SU-DHL-6 (cell line): ENCODE measurements around the gene MRPS27.

Experiments
- H2AFZ ChIP-seq: fragments of 200-600 bp; sonication (generic); 2 replicates; pipeline ENCODE4 v1.6.1; 2014; ENCODE audit warnings: low read depth, mild to moderate bottlenecking, moderate library complexity, mixed read lengths, antibody characterized with exemption, low read length; ENCODE audit not compliant: severe bottlenecking
- H3F3A ChIP-seq: fragments of 200-600 bp; shearing (Covaris generic); 2 replicates; pipeline ENCODE4 v1.6.0; 2016; ENCODE audit warnings: antibody characterized with exemption, mild to moderate bottlenecking; ENCODE audit not compliant: insufficient read depth
- H3K27ac ChIP-seq: fragments of 200-600 bp; sonication (generic); 2 replicates; pipeline ENCODE4 v1.5.1; 2016; ENCODE audit warnings: low read depth, mild to moderate bottlenecking, low read length, moderate library complexity, mixed read lengths
- H3K27me3 ChIP-seq: fragments of 200-600 bp; sonication (generic), shearing (Covaris generic); 2 replicates; pipeline ENCODE4 v1.6.0; 2014; ENCODE audit warnings: mild to moderate bottlenecking, low read length
- H3K36me3 ChIP-seq: fragments of 200-600 bp; sonication (generic); 2 replicates; pipeline ENCODE4 v1.6.1; 2014; ENCODE audit warnings: mild to moderate bottlenecking, low read length, mixed read lengths
- H3K4me2 ChIP-seq: fragments of 300-600, 200-600 bp; shearing (Covaris generic), sonication (generic); 2 replicates; pipeline ENCODE4 v1.6.0; 2014; ENCODE audit warnings: low read length, low read depth, mild to moderate bottlenecking; ENCODE audit not compliant: poor library complexity, severe bottlenecking
- H3K4me3 ChIP-seq: fragments of 200-600 bp; sonication (generic); 2 replicates; pipeline ENCODE4 v1.5.1; 2014; ENCODE audit warnings: antibody characterized with exemption, low read length, mild to moderate bottlenecking, mixed read lengths; ENCODE audit not compliant: insufficient read depth, poor library complexity, severe bottlenecking
- H3K79me2 ChIP-seq: fragments of 200-600 bp; sonication (generic); 2 replicates; pipeline ENCODE4 v1.6.1; 2014; ENCODE audit warnings: mild to moderate bottlenecking, low read length, moderate library complexity; ENCODE audit not compliant: insufficient read depth
- H3K9ac ChIP-seq: fragments of 200-600 bp; sonication (generic); 2 replicates; pipeline ENCODE4 v1.7.0; 2014; ENCODE audit warnings: mild to moderate bottlenecking, low read length
- H3K9me2 ChIP-seq: fragments of 200-600 bp; sonication (generic); replicated peaks from 2 replicates; pipeline ENCODE4 v1.6.1; 2014; ENCODE audit warnings: low read length; ENCODE audit not compliant: insufficient read depth
- H3K9me3 ChIP-seq: fragments of 200-600 bp; sonication (generic); 2 replicates; pipeline ENCODE4 v1.6.1; 2014; ENCODE audit warnings: low read length, mixed read lengths; ENCODE audit not compliant: insufficient read depth
- H4K20me1 ChIP-seq: fragments of 200-600 bp; sonication (generic); 2 replicates; pipeline ENCODE4 v1.6.1; 2014; ENCODE audit warnings: low read depth, mild to moderate bottlenecking, antibody characterized with exemption, low read length, moderate library complexity, mixed read lengths
- CTCF ChIP-seq: fragments of 200-600 bp; sonication (generic); IDR thresholded peaks from one replicate; pipeline ENCODE4 v1.5.1; 2017; ENCODE audit warnings: antibody characterized with exemption, mild to moderate bottlenecking, low read length, moderate library complexity; ENCODE audit not compliant: insufficient read depth, poor library complexity, severe bottlenecking
- EZH2phosphoT487 ChIP-seq: fragments of 200-600 bp; sonication (generic), shearing (Covaris generic); conservative IDR thresholded peaks from 2 replicates; pipeline ENCODE4 v1.6.1; 2018; ENCODE audit warnings: mild to moderate bottlenecking, antibody characterized with exemption, low read length, moderate library complexity, mixed read lengths

The MRPS27 gene

DNA sequence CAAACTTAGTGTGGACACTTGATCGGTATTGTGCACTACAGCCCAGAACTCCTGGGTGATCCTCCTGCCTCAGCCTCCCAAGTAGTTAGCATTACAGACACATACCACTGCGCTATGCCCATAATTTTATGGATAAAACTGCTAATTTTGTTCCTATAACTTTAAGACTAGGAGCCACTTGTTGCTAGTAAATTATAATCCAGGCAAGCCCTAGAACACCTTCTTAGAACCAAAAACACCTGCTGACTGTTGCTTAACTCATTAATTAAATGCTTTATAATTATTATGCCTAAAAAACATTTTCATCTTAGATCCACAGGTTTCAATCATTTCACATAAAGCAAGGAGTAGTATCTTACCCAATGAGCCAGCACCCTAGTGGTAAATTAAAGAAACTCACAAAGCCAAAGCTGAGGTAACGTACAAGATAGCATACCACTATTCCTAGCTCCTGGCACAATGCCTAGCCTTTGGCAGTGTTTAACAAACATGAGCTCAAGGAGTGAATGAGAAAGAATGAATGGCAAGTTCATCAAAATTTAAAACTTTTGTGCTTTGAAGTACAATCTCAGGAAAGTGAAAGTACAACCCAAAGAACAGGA, 5.4 kb downstream of the MRPS27 start:
- Histone ChIP-seq H3K79me2 (peaks cover 67% of the 10 kb centered on the region), H4K20me1 (no peaks in the 10 kb centered on the region), H3F3A (peaks cover 25% of the 10 kb centered on the region), H3K4me2 (peak overlapping the region; percentile 36), H3K9me2 (no peaks in the 10 kb centered on the region), H3K27ac (no peak overlapping the region), H3K4me3 (no peak overlapping the region), H2AFZ (no peak overlapping the region), H3K9ac (no peak overlapping the region), H3K36me3 (peaks cover 20% of the 10 kb centered on the region; the same call in 1 of the 2 replicates), H3K9me3 (no peaks in the 10 kb centered on the region), H3K27me3 (no peaks in the 10 kb centered on the region)
- no peak for TF ChIP-seq EZH2phosphoT487
- no peak for TF ChIP-seq CTCF

- H3F3A ChIP-seq, result peaks cover 33% of the 10 kb centered on the region
- H3K27me3 ChIP-seq, result no peaks in the 10 kb centered on the region
- H3K36me3 ChIP-seq, result peaks cover 20% of the 10 kb centered on the region; the same call in 1 of the 2 replicates
- H3K27ac ChIP-seq, result no peak overlapping the region
- H3K4me2 ChIP-seq, result no peak overlapping the region
- peaks cover 51% of the 10 kb centered on the region for H3K79me2 ChIP-seq
- no peaks in the 10 kb centered on the region for H3K9me2 ChIP-seq
- no peak overlapping the region for H3K9ac ChIP-seq
- H3K9me3 ChIP-seq, result no peaks in the 10 kb centered on the region
- H2AFZ ChIP-seq, result no peak overlapping the region
- H3K4me3 ChIP-seq, result no peak overlapping the region
- TF ChIP-seq EZH2phosphoT487 (no peak), CTCF (no peak)
- no peaks in the 10 kb centered on the region for H4K20me1 ChIP-seq
Observed at GRCh38 chr5:72313141-72313540, 6.9 kb downstream of the MRPS27 start.

DNA sequence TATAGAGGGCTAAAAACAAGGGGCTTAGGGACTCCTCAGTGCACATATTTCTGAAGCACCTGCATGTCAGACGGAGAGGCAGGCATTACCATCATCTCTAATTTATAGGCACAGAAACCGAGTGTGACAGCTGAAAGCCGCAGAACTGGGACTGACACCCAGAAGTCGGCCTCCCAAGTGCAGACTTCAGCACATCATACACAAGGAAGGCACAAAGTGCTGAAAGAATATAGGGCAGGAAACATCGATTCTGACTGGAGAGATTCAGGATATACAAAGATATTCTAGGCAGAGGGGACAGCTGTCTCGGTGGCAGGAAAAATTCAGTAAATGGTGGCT, 11.2 kb downstream of the MRPS27 start:
- no peaks in the 10 kb centered on the region for H3K9me3 ChIP-seq
- H3K9me2 ChIP-seq, result no peaks in the 10 kb centered on the region
- H3K36me3 ChIP-seq, result peaks cover 12% of the 10 kb centered on the region
- peak overlapping the region; percentile 50 for H3K4me2 ChIP-seq
- TF ChIP-seq CTCF (no peak), EZH2phosphoT487 (no peak)
- H3K9ac ChIP-seq, result peak overlapping the region; percentile 97
- H2AFZ ChIP-seq, result peak overlapping the region; percentile 24
- no peaks in the 10 kb centered on the region for H3K27me3 ChIP-seq
- H4K20me1 ChIP-seq, result no peaks in the 10 kb centered on the region
- H3K4me3 ChIP-seq, result peak overlapping the region; percentile 12
- H3K27ac ChIP-seq, result peak overlapping the region; percentile 81
- peaks cover 53% of the 10 kb centered on the region for H3K79me2 ChIP-seq
- H3F3A ChIP-seq, result peaks cover 64% of the 10 kb centered on the region
